Fibroblast of lung (primary cell): Measurements from ENCODE around the gene SYCP1. TPM values are rescaled to one million over a fixed set of nuclear protein-coding genes. Genes with fewer than 3 reads are reported as not detected.
"Not testable (repeated sequence)": the region's sequence is repeated elsewhere in the genome, so short reads cannot be mapped to it uniquely, and the experiment has no call there.

ENCODE experiments used
- DNase-seq, 2 donors: peaks; one replicate each; pipeline versions ENCODE4 v3.0.0 to v3.0.0-alpha.2; 2010; ENCODE audit warnings: low read depth in 2 of 2
- H2AFZ ChIP-seq: 2 replicates; pipeline ENCODE4 v1.5.1; 2012; ENCODE audit warnings: low read length, control low read depth, inconsistent platforms
- H3K27ac ChIP-seq: 2 replicates; pipeline ENCODE4 v1.5.1; 2011; ENCODE audit warnings: low read length, control low read depth; ENCODE audit not compliant: insufficient read depth
- H3K27me3 ChIP-seq: 2 replicates; pipeline ENCODE4 v1.5.1; 2011; ENCODE audit warnings: mild to moderate bottlenecking, low read length; ENCODE audit not compliant: control insufficient read depth, insufficient read depth
- H3K36me3 ChIP-seq: 2 replicates; pipeline ENCODE4 v1.5.1; 2011; ENCODE audit warnings: low read length; ENCODE audit not compliant: control insufficient read depth, insufficient read depth
- H3K4me1 ChIP-seq: 2 replicates; pipeline ENCODE4 v1.5.1; 2011; ENCODE audit warnings: low read length; ENCODE audit not compliant: control insufficient read depth, insufficient read depth; ENCODE audit errors: extremely low read depth
- H3K4me2 ChIP-seq: 2 replicates; pipeline ENCODE4 v1.5.1; 2011; ENCODE audit warnings: low read length, control low read depth; ENCODE audit not compliant: insufficient read depth; ENCODE audit errors: extremely low read depth
- H3K4me3 ChIP-seq, 4 experiments: fragments of 200-600 bp in 1 of 4; sonication (generic) in 1 of 4; replicated peaks in 1 of 4; 2 replicates each; pipeline ENCODE4 v1.5.1; 2011 to 2016; ENCODE audit warnings: low read length in 4 of 4, low read depth in 3 of 4, mild to moderate bottlenecking in 3 of 4, control low read depth in 2 of 4, inconsistent platforms in 1 of 4, mixed read lengths in 1 of 4; ENCODE audit not compliant: insufficient read depth in 1 of 4; ENCODE audit errors: control extremely low read depth in 1 of 4
- H3K79me2 ChIP-seq: 2 replicates; pipeline ENCODE4 v1.5.1; 2012; ENCODE audit warnings: mild to moderate bottlenecking, low read length, inconsistent platforms; ENCODE audit not compliant: control insufficient read depth, insufficient read depth
- H3K9ac ChIP-seq: 2 replicates; pipeline ENCODE4 v1.5.1; 2011; ENCODE audit warnings: mild to moderate bottlenecking, low read length, control low read depth; ENCODE audit not compliant: insufficient read depth
- H3K9me3 ChIP-seq: 2 replicates; pipeline ENCODE4 v1.5.1; 2012; ENCODE audit warnings: low read depth, low read length; ENCODE audit not compliant: control insufficient read depth, insufficient read depth
- H4K20me1 ChIP-seq: 2 replicates; pipeline ENCODE4 v1.5.1; 2011; ENCODE audit warnings: low read length; ENCODE audit not compliant: control insufficient read depth, insufficient read depth; ENCODE audit errors: extremely low read depth
- CTCF ChIP-seq, 2 donors: IDR thresholded peaks in 1 of 2; conservative IDR thresholded peaks in 1 of 2; 1 replicate in 1 of 2; 2 replicates in 1 of 2; pipeline ENCODE4 v1.5.1; 2011 to 2012; ENCODE audit warnings: low read length in 2 of 2, control low read depth in 1 of 2, inconsistent platforms in 1 of 2, low read depth in 1 of 2, mild to moderate bottlenecking in 1 of 2
- EZH2 ChIP-seq: IDR thresholded peaks from 2 replicates; pipeline ENCODE4 v1.5.1; 2012; ENCODE audit warnings: low read length, control low read depth, mild to moderate bottlenecking; ENCODE audit errors: missing control alignments
- polyA plus RNA-seq, 2 donors: library from polyadenylated mRNA; depleted of rRNA in 1 of 2; stranded (reverse) in 1 of 2; unstranded in 1 of 2; fragments of >200 nt; gene quantifications; 2 replicates each; pipeline ENCODE4 v1.2.1, GENCODE V29; 2011 to 2012; ENCODE audit warnings: missing spikeins in 1 of 2
- total RNA-seq: library from RNA; depleted of rRNA; stranded (reverse); fragments of >200 nt; gene quantifications from 2 replicates; pipeline ENCODE4 v1.2.1, GENCODE V29; 2014

The SYCP1 gene
- total and polyA plus RNA-seq, 2 donors (not counting 1 experiment from before 2014, with no cell fraction given), result not detected

- no peaks in the 10 kb centered on the region for H3K9me3 ChIP-seq
- no peak overlapping the region for H3K4me3 ChIP-seq
- H3K4me1 ChIP-seq, result no peaks in the 10 kb centered on the region
- no peak overlapping the region for H3K27ac ChIP-seq
- no peaks in the 10 kb centered on the region for H3K79me2 ChIP-seq
- H3K9ac ChIP-seq, result no peak overlapping the region
- DNase-seq, result no peak
- no peak overlapping the region for H2AFZ ChIP-seq
- no peaks in the 10 kb centered on the region for H4K20me1 ChIP-seq
- no peak overlapping the region for H3K4me2 ChIP-seq
- no peaks in the 10 kb centered on the region for H3K36me3 ChIP-seq
- no peaks in the 10 kb centered on the region for H3K27me3 ChIP-seq
- TF ChIP-seq EZH2, result no peak
- no peak for TF ChIP-seq CTCF (conservative IDR thresholded peaks at IDR 0.05 in 1 of 2, IDR thresholded peaks at IDR 0.05 in 1 of 2; ENCODE audit: low read depth in 1 of 2, low read length in 2 of 2)
Measured at GRCh38 chr1:115012434-115012833, 157.8 kb downstream of the SYCP1 start.

- H3K27ac ChIP-seq, result no peak overlapping the region
- no peaks in the 10 kb centered on the region for H3K27me3 ChIP-seq
Measured at GRCh38 chr1:115013792-115014191, 159.1 kb downstream of the SYCP1 start.

GRCh38 chr1:115019549-115019948 lies 164.9 kb downstream of the SYCP1 start:
- DNase-seq, H3K36me3 ChIP-seq, H4K20me1 ChIP-seq, H3K79me2 ChIP-seq, H2AFZ ChIP-seq, H3K9ac ChIP-seq, H3K27me3 ChIP-seq, H3K27ac ChIP-seq, H3K4me2 ChIP-seq, H3K4me3 ChIP-seq, H3K4me1 ChIP-seq, H3K9me3 ChIP-seq: not testable (repeated sequence)

More at GRCh38 chr1:115013792-115014191, 159.1 kb downstream of the SYCP1 start:
- TF ChIP-seq CTCF (conservative IDR thresholded peaks at IDR 0.05 in 1 of 2, IDR thresholded peaks at IDR 0.05 in 1 of 2; ENCODE audit: low read depth in 1 of 2, low read length in 2 of 2) (no peak), EZH2 (no peak)
- H3K9me3 ChIP-seq, result no peaks in the 10 kb centered on the region
- DNase-seq, result no peak
- no peak overlapping the region for H3K9ac ChIP-seq
- no peak overlapping the region for H3K4me2 ChIP-seq
- H3K79me2 ChIP-seq, result no peaks in the 10 kb centered on the region
- H3K36me3 ChIP-seq, result no peaks in the 10 kb centered on the region
- H4K20me1 ChIP-seq, result no peaks in the 10 kb centered on the region
- H3K4me1 ChIP-seq, result no peaks in the 10 kb centered on the region
- no peak overlapping the region for H3K4me3 ChIP-seq
- no peak overlapping the region for H2AFZ ChIP-seq
